ENCODE results near the gene MFAP5.
A peak's percentile ranks its signal among the peaks of the same experiment; 100 is the strongest.

MFAP5 gene

GRCh38 chr12:8662593-8662992 is at the start of gene MFAP5:
Gene MFAP5 (minus strand): TSS chr12:8662826. CDS start chr12:8662104, 722 bp downstream.
- Histone ChIP-seq H3K9ac (ENCODE audit: low read length) (no peak within 1 kb of the TSS), H3K4me1 (ENCODE audit: control insufficient read depth, insufficient read depth, low read length) (no peaks in the 10 kb centered on the region), H3K27me3 (ENCODE audit: control insufficient read depth, insufficient read depth, low read length) (no peaks in the 10 kb centered on the region), H3K4me3 (ENCODE audit: low read length) (no peak within 1 kb of the TSS), H3K9me3 (ENCODE audit: control insufficient read depth, low read length) (no peaks in the 10 kb centered on the region), H3K36me3 (ENCODE audit: control insufficient read depth, insufficient read depth, low read length) (no peaks in the 10 kb centered on the region)

DNA sequence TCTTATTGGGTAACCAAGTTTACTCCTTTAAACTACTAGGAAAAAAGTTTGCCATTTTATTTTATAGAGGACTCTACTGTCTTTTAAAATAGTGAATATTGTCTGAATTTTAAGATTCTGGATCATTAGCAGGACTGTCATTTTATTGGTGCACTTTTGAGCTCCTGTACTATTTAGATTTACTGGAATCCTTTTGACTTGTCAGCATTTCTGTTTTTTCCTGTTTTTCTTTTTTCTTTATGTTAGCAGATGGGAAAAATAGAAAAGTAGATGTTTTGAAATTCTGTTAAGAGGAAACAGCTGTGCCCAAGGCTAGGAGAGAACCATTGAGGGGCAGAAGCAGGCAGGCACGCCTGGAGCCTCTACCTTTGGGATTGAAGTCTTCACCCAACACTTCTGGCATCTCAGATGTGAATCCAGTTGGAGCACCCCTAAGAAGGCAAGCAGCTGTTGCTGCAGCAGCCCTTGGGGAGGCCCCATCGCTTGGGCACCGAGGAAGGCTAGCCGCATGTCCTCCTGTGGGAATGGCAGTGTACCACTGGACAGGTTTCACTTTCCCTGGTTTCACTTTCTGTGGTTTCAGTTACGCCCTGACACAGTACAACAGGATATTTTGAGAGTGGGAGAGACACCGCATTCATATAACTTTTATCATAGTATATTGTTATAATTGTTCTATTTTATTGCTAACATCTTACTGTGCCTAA is 46.7 kb upstream of the MFAP5 start:
- Histone ChIP-seq H3K9me3 (ENCODE audit: control insufficient read depth, low read length) (no peaks in the 10 kb centered on the region), H3K36me3 (ENCODE audit: control insufficient read depth, insufficient read depth, low read length) (no peaks in the 10 kb centered on the region), H3K4me3 (ENCODE audit: low read length) (peak overlapping the region; percentile 61), H3K27me3 (ENCODE audit: control insufficient read depth, insufficient read depth, low read length) (no peaks in the 10 kb centered on the region), H3K4me1 (ENCODE audit: control insufficient read depth, insufficient read depth, low read length) (no peaks in the 10 kb centered on the region), H3K9ac (ENCODE audit: low read length) (peak overlapping the region; percentile 66)

GRCh38 chr12:8702159-8702558 is 39.5 kb upstream of the MFAP5 start:
- H3K4me1 ChIP-seq (ENCODE audit: control insufficient read depth, insufficient read depth, low read length) = no peaks in the 10 kb centered on the region
- no peaks in the 10 kb centered on the region for H3K9me3 ChIP-seq (ENCODE audit: control insufficient read depth, low read length)
- H3K9ac ChIP-seq (ENCODE audit: low read length) = no peak overlapping the region
- no peak overlapping the region for H3K4me3 ChIP-seq (ENCODE audit: low read length)
- H3K27me3 ChIP-seq (ENCODE audit: control insufficient read depth, insufficient read depth, low read length) = no peaks in the 10 kb centered on the region
- H3K36me3 ChIP-seq (ENCODE audit: control insufficient read depth, insufficient read depth, low read length) = no peaks in the 10 kb centered on the region

DNA sequence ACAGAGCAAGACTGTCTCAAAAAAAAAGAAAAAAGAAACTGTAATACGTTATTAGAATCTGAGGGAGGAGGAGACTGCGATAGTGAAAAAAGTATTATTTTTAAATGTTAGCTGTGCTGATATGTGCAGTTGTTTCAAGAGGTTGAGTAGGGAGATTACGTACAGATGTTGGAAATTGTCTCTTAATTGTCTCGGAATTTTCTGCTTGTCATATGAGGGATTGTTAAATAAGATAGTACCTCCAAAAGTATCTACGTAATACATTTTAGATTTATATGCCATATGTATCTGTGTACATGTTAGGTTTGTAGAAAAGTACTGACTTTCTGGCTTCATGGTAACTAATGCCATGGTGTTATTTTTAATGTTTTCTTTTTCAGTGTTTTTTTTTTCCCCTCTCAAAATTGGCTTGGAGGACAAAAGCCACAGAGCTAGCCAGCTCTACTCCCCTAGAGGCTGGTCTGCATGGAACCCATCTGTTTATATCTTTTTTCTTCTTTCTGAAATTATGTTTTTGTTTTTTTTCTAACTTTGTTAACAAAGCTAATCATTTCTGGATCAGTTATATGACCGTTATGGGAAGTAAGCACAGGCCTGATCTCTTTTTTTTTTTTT is 38.5 kb upstream of the MFAP5 start:
- Histone ChIP-seq H3K4me3 (ENCODE audit: low read length) (no peak overlapping the region), H3K27me3 (ENCODE audit: control insufficient read depth, insufficient read depth, low read length) (no peaks in the 10 kb centered on the region), H3K9me3 (ENCODE audit: control insufficient read depth, low read length) (no peaks in the 10 kb centered on the region), H3K36me3 (ENCODE audit: control insufficient read depth, insufficient read depth, low read length) (no peaks in the 10 kb centered on the region), H3K9ac (ENCODE audit: low read length) (no peak overlapping the region), H3K4me1 (ENCODE audit: control insufficient read depth, insufficient read depth, low read length) (no peaks in the 10 kb centered on the region)

- Histone ChIP-seq H3K4me3 (ENCODE audit: low read length) (no peak overlapping the region), H3K9me3 (ENCODE audit: control insufficient read depth, low read length) (no peaks in the 10 kb centered on the region), H3K4me1 (ENCODE audit: control insufficient read depth, insufficient read depth, low read length) (no peaks in the 10 kb centered on the region), H3K27me3 (ENCODE audit: control insufficient read depth, insufficient read depth, low read length) (no peaks in the 10 kb centered on the region), H3K36me3 (ENCODE audit: control insufficient read depth, insufficient read depth, low read length) (no peaks in the 10 kb centered on the region), H3K9ac (ENCODE audit: low read length) (no peak overlapping the region)
These were observed 37.1 kb upstream of the MFAP5 start for GRCh38 chr12:8699714-8700113.

- Histone ChIP-seq H3K4me1 (ENCODE audit: control insufficient read depth, insufficient read depth, low read length) (no peaks in the 10 kb centered on the region), H3K9ac (ENCODE audit: low read length) (peak overlapping the region; percentile 69), H3K36me3 (ENCODE audit: control insufficient read depth, insufficient read depth, low read length) (no peaks in the 10 kb centered on the region), H3K4me3 (ENCODE audit: low read length) (peak overlapping the region; percentile 41), H3K9me3 (ENCODE audit: control insufficient read depth, low read length) (no peaks in the 10 kb centered on the region), H3K27me3 (ENCODE audit: control insufficient read depth, insufficient read depth, low read length) (no peaks in the 10 kb centered on the region)
These were observed 36.3 kb upstream of the MFAP5 start for GRCh38 chr12:8698879-8699278.

DNA sequence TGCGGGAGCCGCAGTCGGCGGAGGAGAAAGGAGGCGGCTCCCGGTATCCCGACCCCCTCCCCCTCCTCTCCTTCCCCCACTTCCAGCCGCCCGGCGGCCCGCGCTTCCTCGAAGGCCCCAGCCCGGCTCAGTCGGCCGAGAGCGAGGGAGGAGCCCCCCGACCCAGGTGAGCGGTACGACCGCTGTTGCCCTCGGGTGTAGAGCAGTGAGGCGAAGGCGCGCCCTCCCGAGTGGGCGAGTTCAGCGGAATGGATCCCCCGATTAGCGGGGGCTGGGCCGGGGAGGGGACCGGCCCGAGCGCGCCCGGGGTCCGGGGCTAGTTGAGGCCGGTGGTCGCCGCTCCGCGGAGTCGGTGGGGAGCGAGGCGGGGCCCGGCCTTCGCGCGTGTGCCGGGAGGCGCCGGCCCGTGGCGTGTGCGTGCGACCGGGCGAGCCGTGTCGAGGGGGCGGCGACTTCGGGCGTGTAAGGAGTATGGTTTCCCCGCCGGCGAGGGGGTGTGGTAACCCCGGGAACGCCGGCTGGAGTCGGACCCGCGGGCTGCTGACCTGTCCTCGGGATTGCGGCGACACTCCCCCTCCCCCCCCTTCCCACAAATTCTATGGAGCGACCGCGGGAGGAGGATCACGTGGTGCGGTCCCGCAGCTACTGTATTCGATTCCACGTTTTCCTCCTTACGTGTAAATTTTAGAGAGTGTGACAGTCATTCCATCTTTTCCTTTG is 35.7 kb upstream of the MFAP5 start:
- peak overlapping the region; percentile 69 for H3K9ac ChIP-seq (ENCODE audit: low read length)
- no peaks in the 10 kb centered on the region for H3K36me3 ChIP-seq (ENCODE audit: control insufficient read depth, insufficient read depth, low read length)
- no peaks in the 10 kb centered on the region for H3K4me1 ChIP-seq (ENCODE audit: control insufficient read depth, insufficient read depth, low read length)
- peak overlapping the region; percentile 41 for H3K4me3 ChIP-seq (ENCODE audit: low read length)
- no peaks in the 10 kb centered on the region for H3K27me3 ChIP-seq (ENCODE audit: control insufficient read depth, insufficient read depth, low read length)
- H3K9me3 ChIP-seq (ENCODE audit: control insufficient read depth, low read length) = no peaks in the 10 kb centered on the region

DNA sequence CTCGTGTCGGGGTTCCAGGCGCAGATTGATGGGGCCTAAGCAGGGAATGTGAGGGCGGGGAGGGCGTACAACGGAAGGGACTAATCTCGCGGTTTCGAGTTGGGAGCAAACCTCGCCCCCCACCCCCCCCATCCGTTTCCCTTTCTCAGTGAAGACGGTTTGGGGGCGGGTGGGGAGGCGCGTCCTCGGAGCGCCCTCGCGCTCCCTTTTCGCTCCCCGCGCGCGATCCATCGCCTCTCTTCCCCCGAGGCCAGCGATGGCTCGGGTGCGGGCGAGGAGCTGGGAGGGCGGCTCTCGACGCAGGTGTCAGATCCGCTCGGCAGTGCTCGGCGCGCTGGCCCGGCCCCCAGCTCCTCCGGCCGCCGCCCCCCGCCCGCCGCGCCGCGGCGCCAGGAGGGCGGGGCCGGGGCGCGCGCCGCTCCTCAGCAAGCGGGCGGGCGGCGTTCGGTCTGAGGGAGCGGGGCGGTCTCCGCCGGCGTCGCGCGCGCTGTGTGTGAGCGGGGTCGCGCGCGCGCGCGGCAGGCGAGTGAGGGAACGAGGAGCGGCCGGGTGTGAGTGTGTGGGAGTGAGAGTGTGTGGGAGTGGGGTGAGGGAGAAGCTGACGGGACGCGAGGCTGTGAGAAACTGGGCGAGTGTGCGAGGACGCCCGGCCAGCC is 35.0 kb upstream of the MFAP5 start, which contains the start of gene RIMKLB:
TSS of gene RIMKLB (plus strand) at position 516 of the 656 bp plus-strand sequence. CDS start 15,876 bp downstream, outside the sequence.
- Histone ChIP-seq H3K9ac (ENCODE audit: low read length) (peak within 1 kb of the TSS; percentile 69), H3K9me3 (ENCODE audit: control insufficient read depth, low read length) (no peaks in the 10 kb centered on the region), H3K36me3 (ENCODE audit: control insufficient read depth, insufficient read depth, low read length) (no peaks in the 10 kb centered on the region), H3K4me1 (ENCODE audit: control insufficient read depth, insufficient read depth, low read length) (no peaks in the 10 kb centered on the region), H3K4me3 (ENCODE audit: low read length) (peak within 1 kb of the TSS; percentile 41), H3K27me3 (ENCODE audit: control insufficient read depth, insufficient read depth, low read length) (no peaks in the 10 kb centered on the region)

DNA sequence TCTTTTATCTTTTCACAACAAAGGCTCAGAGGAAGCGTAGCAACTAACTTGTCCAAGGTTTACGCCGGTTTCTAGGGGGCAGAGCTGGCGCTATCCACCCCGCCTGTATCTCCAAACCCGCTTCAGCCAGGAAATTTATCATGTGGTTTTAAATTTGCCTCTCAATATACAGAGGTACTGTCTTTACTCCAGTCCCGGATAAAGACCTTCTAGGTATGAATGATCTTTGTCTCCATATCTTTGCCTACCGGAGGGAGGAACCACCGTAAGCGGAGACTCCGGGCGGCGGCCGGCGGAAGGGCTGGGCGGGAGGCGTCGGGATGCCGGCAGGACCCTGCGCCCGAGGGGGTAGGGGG is 34.5 kb upstream of the MFAP5 start:
- Histone ChIP-seq H3K36me3 (ENCODE audit: control insufficient read depth, insufficient read depth, low read length) (no peaks in the 10 kb centered on the region), H3K9ac (ENCODE audit: low read length) (peak overlapping the region; percentile 56), H3K4me3 (ENCODE audit: low read length) (peak overlapping the region; percentile 22), H3K9me3 (ENCODE audit: control insufficient read depth, low read length) (no peaks in the 10 kb centered on the region), H3K27me3 (ENCODE audit: control insufficient read depth, insufficient read depth, low read length) (no peaks in the 10 kb centered on the region), H3K4me1 (ENCODE audit: control insufficient read depth, insufficient read depth, low read length) (no peaks in the 10 kb centered on the region)

DNA sequence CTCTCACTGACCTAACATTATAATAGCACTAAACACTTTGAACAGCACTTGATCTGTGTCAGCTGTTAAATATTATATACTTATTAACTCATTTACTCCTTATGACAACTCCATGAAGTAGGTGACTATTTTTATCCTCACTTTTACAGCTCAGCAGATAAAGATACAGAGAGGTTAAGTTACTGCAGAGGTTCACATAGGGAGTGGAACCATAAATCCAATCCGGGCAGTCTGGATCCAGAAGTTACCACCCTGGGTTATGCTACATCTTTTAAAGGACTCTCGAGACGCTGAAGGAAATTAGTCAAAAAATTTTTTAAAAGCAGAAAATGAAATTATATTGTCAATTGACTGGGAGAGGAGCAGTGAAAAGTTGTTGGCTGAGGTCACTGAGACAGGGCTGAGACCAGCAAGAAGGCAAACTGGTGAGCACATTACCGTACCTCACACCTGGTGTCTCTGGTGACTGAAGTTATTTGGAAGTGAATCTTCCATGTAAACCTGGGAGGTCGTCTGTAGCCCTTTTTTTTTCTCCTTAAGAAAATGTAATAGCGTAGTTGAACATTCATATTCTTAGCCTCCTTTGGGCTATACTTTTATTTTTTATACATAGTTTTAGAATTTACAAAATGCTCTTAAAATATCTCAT is 33.9 kb upstream of the MFAP5 start:
- Histone ChIP-seq H3K4me3 (ENCODE audit: low read length) (no peak overlapping the region), H3K27me3 (ENCODE audit: control insufficient read depth, insufficient read depth, low read length) (no peaks in the 10 kb centered on the region), H3K9ac (ENCODE audit: low read length) (peak overlapping the region; percentile 56), H3K4me1 (ENCODE audit: control insufficient read depth, insufficient read depth, low read length) (no peaks in the 10 kb centered on the region), H3K36me3 (ENCODE audit: control insufficient read depth, insufficient read depth, low read length) (no peaks in the 10 kb centered on the region), H3K9me3 (ENCODE audit: control insufficient read depth, low read length) (no peaks in the 10 kb centered on the region)

DNA sequence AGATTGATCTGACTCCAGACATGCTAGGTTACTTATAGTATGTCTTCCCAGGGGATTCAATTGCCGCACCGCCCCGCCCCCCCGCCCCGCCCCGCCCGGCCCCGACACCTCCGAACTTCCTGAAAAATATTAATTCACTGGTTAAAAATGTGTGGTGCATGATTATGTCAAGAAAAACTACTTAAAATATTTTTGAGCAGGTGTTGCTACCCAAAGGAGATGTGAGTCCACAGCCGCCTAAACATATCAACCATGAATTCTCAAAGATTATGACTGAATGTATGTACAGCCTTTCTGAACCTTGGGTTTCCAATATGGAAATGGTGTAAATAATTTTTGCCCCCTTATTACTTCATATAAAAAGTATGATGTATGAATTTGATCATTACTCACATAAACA is 32.5 kb upstream of the MFAP5 start:
- Histone ChIP-seq H3K9ac (ENCODE audit: low read length) (no peak overlapping the region), H3K4me1 (ENCODE audit: control insufficient read depth, insufficient read depth, low read length) (no peaks in the 10 kb centered on the region), H3K4me3 (ENCODE audit: low read length) (no peak overlapping the region), H3K9me3 (ENCODE audit: control insufficient read depth, low read length) (no peaks in the 10 kb centered on the region), H3K36me3 (ENCODE audit: control insufficient read depth, insufficient read depth, low read length) (no peaks in the 10 kb centered on the region), H3K27me3 (ENCODE audit: control insufficient read depth, insufficient read depth, low read length) (no peaks in the 10 kb centered on the region)

All from mucosa of stomach (tissue), 1 donor.